Thyroid gland (tissue), 4 donors: ENCODE data around the gene EDRF1. TPM values are rescaled to one million over a fixed set of nuclear protein-coding genes. Genes with fewer than 3 reads are reported as not detected.
A peak's percentile ranks its signal among the peaks of the same experiment; 100 is the strongest.

Source experiments
- DNase-seq, 2 donors: peaks; one replicate each; pipeline ENCODE4 v3.0.0-alpha.2; 2019
- H3K27ac ChIP-seq, 3 donors: fragments of 200-600 bp; sonication (generic); 1 replicate in 2 of 3; 2 replicates in 1 of 3; pipeline ENCODE4 v1.5.1; 2016 to 2019; ENCODE audit warnings: mild to moderate bottlenecking in 1 of 3, moderate library complexity in 1 of 3
- H3K27me3 ChIP-seq: fragments of 200-600 bp; sonication (generic); one replicate; pipeline ENCODE4 v1.5.1; 2019
- H3K36me3 ChIP-seq, 2 donors: fragments of 200-600 bp; sonication (generic); one replicate each; pipeline ENCODE4 v1.5.1; 2016 to 2019
- H3K4me1 ChIP-seq, 2 donors: fragments of 200-600 bp; sonication (generic); one replicate each; pipeline ENCODE4 v1.5.1; 2017 to 2019
- H3K4me3 ChIP-seq, 3 donors: fragments of 200-600 bp; sonication (generic); replicated peaks in 1 of 3; 1 replicate in 2 of 3; 2 replicates in 1 of 3; pipeline ENCODE4 v1.5.1; 2016; ENCODE audit warnings: mild to moderate bottlenecking in 1 of 3
- H3K9me3 ChIP-seq: fragments of 200-600 bp; sonication (generic); one replicate; pipeline ENCODE4 v1.5.1; 2017
- CTCF ChIP-seq, 6 experiments: fragments of 200-600 bp in 3 of 6; fragments of 450-650 bp in 3 of 6; sonication (generic) in 3 of 6; IDR thresholded peaks; one replicate each; pipeline ENCODE4 v1.5.1; 2016 to 2019; ENCODE audit warnings: antibody characterized with exemption in 6 of 6, mild to moderate bottlenecking in 2 of 6, inconsistent platforms in 1 of 6, moderate library complexity in 1 of 6
- POLR2A ChIP-seq, 2 donors: fragments of 450-650 bp; IDR thresholded peaks; one replicate each; pipeline ENCODE4 v1.6.1; 2017; ENCODE audit warnings: antibody characterized with exemption in 2 of 2, mild to moderate bottlenecking in 2 of 2, moderate library complexity in 1 of 2
- WGBS, 2 donors: methylation state at CpG; one replicate each; pipeline ENCODE4 v1.1.5; 2017; 5-methylcytosine and 5-hydroxymethylcytosine counted together
- intact Hi-C: fragments of 100-400 bp; cut with DNase I; formaldehyde crosslinking; loops from one replicate; pipeline ENCODE4 v1.15.1; 2023
- total RNA-seq, 4 donors: library from RNA; depleted of rRNA; stranded (reverse); fragments of >200 nt; gene quantifications; one replicate each; pipeline ENCODE4 v1.2.3, GENCODE V29; 2016

EDRF1 gene
- 10 to 100 TPM; 23.2 to 35.5 (median 30.9) TPM for total RNA-seq

GRCh38 chr10:125719173-125720001 lies at the start of gene EDRF1:
EDRF1 (plus strand) TSS chr10:125719709; CDS start chr10:125719808, 99 bp downstream.
- intact Hi-C loops = loop anchor here (10.0 kb wide), 1 partner anchor 105 kb away; the partner anchor contains the start of genes BCCIP and UROS
- Histone ChIP-seq H3K4me1 (peaks cover 7 to 9% of the 10 kb centered on the region in 2 donors), H3K36me3 (peaks cover 8 to 26% of the 10 kb centered on the region in 2 donors), H3K27ac (peak within 1 kb of the TSS; percentile 64 to 94 (median 78)), H3K27me3 (no peaks in the 10 kb centered on the region), H3K9me3 (no peaks in the 10 kb centered on the region), H3K4me3 (peak within 1 kb of the TSS; percentile 50 to 94 (median 68))
- 1% methylated on average over 18 to 25 of the region's 72 CpGs for WGBS, 2 donors
- DNase-seq = peak; percentile 98 to 99
- TF ChIP-seq CTCF (IDR thresholded peaks at IDR 0.05) (no peak), POLR2A (IDR thresholded peaks at IDR 0.05) (peak; percentile 40 to 81)

GRCh38 chr10:125672884-125673283 lies 46.6 kb upstream of the EDRF1 start:
- intact Hi-C loops = no loop called here
- no peaks in the 10 kb centered on the region for H3K27me3 ChIP-seq

GRCh38 chr10:125679436-125679835 lies 40.1 kb upstream of the EDRF1 start:
- WGBS, 2 donors = 68% methylated on average over 11 of the region's 11 CpGs
- intact Hi-C loops = no loop called here
- H3K4me1 ChIP-seq = no peaks in the 10 kb centered on the region
- H3K36me3 ChIP-seq = no peaks in the 10 kb centered on the region
- H3K9me3 ChIP-seq = peaks cover 4% of the 10 kb centered on the region
- no peak overlapping the region for H3K27ac ChIP-seq
- no peaks in the 10 kb centered on the region for H3K27me3 ChIP-seq
- TF ChIP-seq CTCF (IDR thresholded peaks at IDR 0.05) (no peak), POLR2A (IDR thresholded peaks at IDR 0.05) (no peak)
- H3K4me3 ChIP-seq = no peak overlapping the region
- no peak for DNase-seq

More at GRCh38 chr10:125672884-125673283, 46.6 kb upstream of the EDRF1 start:
- H3K4me3 ChIP-seq = no peak overlapping the region
- H3K4me1 ChIP-seq = no peaks in the 10 kb centered on the region
- TF ChIP-seq CTCF (IDR thresholded peaks at IDR 0.05) (no peak), POLR2A (IDR thresholded peaks at IDR 0.05) (no peak)
- H3K27ac ChIP-seq = no peak overlapping the region
- peaks cover 4% of the 10 kb centered on the region for H3K9me3 ChIP-seq
- WGBS, 2 donors = 89 to 90% methylated on average over 1 of the region's 1 CpG
- DNase-seq = no peak
- H3K36me3 ChIP-seq = no peaks in the 10 kb centered on the region

- Histone ChIP-seq H3K27ac (no peak within 1 kb of the TSS), H3K27me3 (no peaks in the 10 kb centered on the region), H3K4me3 (no peak within 1 kb of the TSS), H3K4me1 (no peaks in the 10 kb centered on the region), H3K36me3 (no peaks in the 10 kb centered on the region), H3K9me3 (no peaks in the 10 kb centered on the region)
- 76 to 78% methylated on average over 3 of the region's 3 CpGs for WGBS, 2 donors
- DNase-seq = no peak
- TF ChIP-seq POLR2A (IDR thresholded peaks at IDR 0.05) (no peak), CTCF (IDR thresholded peaks at IDR 0.05) (no peak)
- intact Hi-C loops = no loop called here
Observed at GRCh38 chr10:125683063-125683462, 36.4 kb upstream of the EDRF1 start, which contains the start of gene TEX36. TEX36 (minus strand) TSS chr10:125683163; CDS start chr10:125682989, 174 bp downstream.

- Histone ChIP-seq H3K27me3 (no peaks in the 10 kb centered on the region), H3K4me1 (no peaks in the 10 kb centered on the region), H3K27ac (no peak overlapping the region), H3K36me3 (no peaks in the 10 kb centered on the region), H3K9me3 (no peaks in the 10 kb centered on the region), H3K4me3 (no peak overlapping the region)
- no peak for DNase-seq
- TF ChIP-seq CTCF (IDR thresholded peaks at IDR 0.05) (no peak), POLR2A (IDR thresholded peaks at IDR 0.05) (no peak)
- intact Hi-C loops = no loop called here
- WGBS, 2 donors = 66 to 80% methylated on average over 7 of the region's 7 CpGs
Observed at GRCh38 chr10:125683821-125684220, 35.7 kb upstream of the EDRF1 start.
